Inflammatory macrophage treated with lipopolysaccharide for 4 hours (primary cell): Measurements from ENCODE around the gene EPHA4.

Experiments
- DNase-seq: peaks from one replicate; pipeline ENCODE4 v3.0.0-alpha.2; 2020

EPHA4 gene

DNA sequence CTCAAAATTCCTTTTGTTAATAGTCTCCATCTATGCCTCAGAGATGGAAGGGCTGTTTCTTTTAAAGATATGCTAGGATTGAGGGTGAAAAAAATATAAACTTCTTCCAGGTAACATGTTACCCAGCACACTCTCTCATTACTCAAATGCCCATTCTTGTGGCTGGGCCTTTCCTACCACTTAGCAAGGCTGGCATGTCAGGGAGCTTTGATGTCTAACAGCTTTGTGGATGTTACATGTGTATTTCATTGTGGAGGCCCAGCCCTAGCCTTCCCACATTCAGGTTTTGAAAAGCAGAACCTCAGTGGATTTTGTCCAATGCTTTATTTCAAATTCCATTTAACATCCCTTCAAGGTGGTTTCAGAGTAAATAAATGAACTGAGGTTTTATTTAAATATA is 191.4 kb downstream of the EPHA4 start:
- no peak for DNase-seq

DNA sequence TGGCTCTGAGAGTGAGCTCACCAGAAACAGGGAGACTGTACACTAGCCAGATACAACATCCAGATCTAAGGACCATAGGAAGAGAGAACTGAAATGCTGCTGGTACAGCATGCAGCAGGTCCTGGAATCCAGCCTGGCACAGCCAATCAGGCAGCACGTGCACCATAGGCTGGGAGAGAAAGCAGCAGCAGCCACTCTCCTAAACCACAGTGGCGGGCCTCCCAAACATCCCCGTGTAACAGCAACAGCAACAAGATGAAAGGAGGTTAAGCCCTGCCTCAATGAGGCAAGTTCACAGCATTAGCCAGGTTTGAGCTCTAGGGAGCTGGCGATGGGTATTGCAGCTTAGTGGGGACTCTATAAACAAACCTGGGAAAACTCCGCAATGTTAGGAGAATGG is 192.0 kb downstream of the EPHA4 start:
- no peak for DNase-seq

DNA sequence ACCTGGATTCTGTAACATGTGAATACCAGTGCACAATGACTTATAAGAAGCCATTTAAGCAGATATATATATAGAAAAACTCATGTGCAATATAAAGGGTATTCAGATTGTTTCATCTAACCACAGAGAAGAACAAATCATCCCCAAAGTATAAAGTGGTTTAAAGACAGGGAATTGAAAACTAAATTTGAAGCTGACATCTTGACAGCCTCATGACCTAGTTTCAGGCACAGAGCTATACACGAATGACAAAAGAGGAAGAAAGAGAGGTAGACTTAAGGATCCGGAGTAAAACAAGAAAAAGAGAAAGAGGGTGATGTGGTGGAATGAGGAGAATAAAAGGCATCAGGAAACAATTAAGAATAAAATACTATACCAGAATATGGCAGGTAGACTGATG is 194.5 kb downstream of the EPHA4 start:
- DNase-seq, result no peak

DNA sequence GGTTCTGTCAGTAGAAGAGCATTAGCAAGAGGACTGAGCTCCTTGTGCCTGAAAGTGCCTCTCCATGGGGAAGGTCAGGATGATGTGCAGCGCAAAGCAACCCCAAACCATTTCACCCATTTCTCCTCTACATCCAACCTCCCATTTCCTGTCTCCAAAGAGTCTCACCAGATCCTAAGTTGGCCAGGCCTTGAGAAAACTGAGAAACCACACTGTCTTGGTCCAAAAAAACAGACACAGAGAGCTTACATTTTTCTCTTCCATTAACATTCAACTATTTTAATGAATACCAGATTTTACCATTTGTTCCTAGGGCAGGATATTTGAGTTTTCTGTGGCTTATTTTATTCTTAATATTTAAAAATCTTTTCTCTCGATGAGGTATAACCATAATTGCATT is 195.0 kb downstream of the EPHA4 start:
- DNase-seq, result no peak

DNA sequence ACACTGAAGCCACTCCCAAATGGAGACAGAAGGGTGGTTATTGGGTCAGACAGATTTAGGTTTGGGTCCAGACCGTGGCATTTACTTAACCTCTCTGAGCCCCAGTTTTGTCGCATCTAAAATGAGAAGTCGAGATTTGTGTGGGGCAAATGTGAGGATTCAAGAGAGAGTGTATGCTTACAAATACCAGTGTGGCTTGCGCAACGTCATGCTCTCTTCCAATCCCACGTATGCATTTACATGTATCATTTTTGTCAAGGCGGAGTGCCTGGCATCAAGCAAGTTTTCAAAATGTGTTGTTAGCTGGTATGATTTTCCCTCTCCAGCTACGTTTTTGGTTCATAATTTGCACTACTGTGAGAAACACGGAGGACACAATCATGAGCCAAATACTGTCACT is 197.9 kb downstream of the EPHA4 start:
- no peak for DNase-seq

DNA sequence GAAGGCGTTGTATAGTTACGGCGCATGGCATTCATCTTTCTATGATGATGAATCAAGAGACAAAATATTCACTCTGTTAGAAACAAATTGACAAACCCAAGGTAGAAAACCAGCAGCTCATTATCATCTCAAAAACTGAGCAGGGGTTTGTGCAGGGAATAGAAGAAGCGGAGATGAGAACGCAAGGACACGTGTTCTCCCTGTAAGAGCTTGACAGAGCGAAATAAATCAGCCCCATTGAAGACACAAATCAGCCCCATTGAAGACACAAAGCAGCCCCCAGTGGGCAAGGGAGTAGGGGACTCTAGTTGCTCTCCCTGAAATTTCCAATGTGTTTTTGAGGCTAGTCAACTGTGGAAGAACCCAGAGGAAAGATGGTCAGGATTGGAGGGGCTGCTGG is 199.2 kb downstream of the EPHA4 start:
- DNase-seq, result no peak

DNA sequence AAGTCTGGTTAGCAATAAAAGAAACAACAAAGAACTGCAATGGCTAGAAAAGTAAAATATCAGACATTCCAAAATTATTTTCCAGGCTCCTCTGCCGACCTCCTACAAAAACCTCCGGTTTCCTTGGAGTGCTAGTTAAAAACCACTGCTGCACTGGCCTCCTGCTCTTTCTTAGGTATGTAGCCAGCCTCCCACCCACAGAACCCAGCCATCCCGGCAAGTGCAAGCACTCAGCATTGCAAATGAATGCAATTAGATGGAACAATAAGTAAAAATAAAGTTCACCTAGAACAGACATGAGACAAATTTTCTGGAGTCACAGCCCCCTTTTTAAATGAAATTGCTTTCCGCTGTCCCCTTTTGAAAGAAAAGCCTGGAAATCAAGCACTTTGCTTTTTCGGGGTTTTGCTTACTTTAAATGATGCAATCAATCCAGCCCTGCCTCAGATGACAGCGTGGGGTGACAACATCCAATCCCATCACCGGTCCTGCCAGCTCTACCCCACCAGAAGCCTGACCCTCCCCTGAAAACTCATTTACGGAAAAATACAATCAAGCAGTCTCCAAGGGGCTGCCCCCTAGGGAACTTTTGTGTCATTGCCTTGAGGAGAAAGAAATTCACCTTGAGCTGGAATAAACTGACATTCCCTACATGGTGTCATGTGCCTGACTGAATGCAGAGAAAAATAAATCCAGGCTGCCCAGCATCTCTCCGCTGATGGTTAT is 199.8 kb downstream of the EPHA4 start:
- no peak for DNase-seq

DNA sequence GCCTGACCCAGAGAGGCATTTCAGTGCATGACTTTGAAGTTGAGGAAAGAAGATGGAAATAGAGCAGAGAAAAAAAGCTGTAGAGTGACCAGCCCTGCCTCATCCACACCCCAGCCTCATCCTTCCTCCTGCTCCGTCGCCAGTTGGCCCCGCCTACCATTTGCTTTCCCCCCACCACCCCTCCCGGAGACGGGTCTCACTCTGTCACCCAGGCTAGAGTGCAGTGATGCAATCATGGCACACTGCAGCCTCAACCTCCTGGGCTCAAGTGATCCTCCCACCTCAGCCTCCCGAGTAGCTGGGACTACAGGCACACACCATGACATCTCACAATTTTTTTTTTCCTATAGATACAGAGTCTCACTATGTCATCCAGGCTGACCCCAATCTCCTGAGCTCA is 200.8 kb downstream of the EPHA4 start:
- DNase-seq, result no peak

DNA sequence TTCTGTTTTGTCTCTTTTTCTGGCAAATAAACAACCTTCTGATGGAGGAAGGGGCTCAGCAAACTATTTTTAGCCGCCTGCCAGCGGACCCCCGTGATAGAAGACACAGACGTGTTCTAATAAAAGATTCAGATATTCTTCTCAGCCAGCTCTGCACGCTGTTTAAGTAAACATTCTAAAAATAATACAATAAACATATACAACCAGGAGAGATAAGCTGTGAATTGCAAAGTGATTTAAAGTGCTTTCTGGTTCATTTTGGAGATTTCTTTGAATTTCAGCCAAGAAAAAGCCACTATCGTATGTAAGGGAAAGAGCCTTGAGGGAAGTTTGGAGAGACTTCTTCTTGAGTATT is 201.3 kb downstream of the EPHA4 start:
- no peak for DNase-seq

DNA sequence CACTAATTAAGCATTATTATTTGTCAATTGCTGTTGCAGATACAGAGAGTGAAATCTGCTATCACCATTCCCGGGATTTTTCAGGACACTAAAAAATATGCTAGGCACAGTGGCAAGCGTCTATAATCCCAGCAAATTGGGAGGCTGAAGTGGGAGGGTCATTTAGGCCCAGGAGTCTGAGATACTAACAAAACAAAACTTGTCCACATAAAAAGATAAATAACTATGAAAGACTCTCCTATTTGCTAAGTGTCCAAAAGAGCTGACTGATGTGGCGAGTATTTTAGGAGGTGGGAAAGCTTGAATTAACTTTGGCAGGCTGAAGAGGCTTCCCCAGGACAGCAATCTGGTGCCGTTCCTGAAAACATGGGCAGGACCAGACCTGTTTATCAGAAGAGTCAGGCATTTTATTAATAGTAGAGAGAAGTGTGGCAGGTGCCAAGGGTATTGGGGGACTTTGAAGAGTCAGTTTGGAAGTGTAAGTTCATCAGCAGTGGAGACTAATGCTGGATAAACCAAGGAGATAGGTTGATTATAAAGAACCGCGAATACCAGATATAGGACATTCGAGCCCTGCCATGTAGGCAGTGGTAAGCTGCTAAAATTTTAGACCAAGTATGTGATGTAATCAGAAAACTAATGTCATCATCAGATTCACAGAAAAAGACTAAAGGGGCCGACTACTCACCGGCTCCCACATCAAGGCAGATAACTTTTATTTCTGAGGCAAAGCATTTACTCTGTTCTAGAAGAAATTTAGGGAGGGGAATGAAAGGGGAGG is 201.8 kb downstream of the EPHA4 start:
- no peak for DNase-seq
